Upper lobe of right lung (tissue), 1 donor: ENCODE measurements around the gene NKX3-2. TPM values are rescaled to one million over a fixed set of nuclear protein-coding genes. Genes with fewer than 3 reads are reported as not detected.

Experiments used
- ATAC-seq: fragments of 200-7000 bp; cut with Tn5 transposase; one replicate; pipeline ENCODE4 v1.9.1; 2020; ENCODE audit warnings: mild to moderate bottlenecking, moderate library complexity
- DNase-seq: peaks from one replicate; pipeline ENCODE4 v3.0.0-alpha.2; 2020
- H3K27ac ChIP-seq: fragments of 200-600 bp; one replicate; pipeline ENCODE4 v1.8.0; 2022
- H3K27me3 ChIP-seq: fragments of 200-600 bp; one replicate; pipeline ENCODE4 v1.8.0; 2022; ENCODE audit warnings: mild to moderate bottlenecking
- H3K36me3 ChIP-seq: fragments of 200-600 bp; one replicate; pipeline ENCODE4 v1.8.0; 2022
- H3K4me1 ChIP-seq: fragments of 200-600 bp; one replicate; pipeline ENCODE4 v1.8.0; 2022
- H3K4me3 ChIP-seq: fragments of 200-600 bp; one replicate; pipeline ENCODE4 v1.8.0; 2022; ENCODE audit warnings: mild to moderate bottlenecking
- H3K9me3 ChIP-seq: fragments of 200-600 bp; one replicate; pipeline ENCODE4 v1.8.0; 2022
- CTCF ChIP-seq: fragments of 200-600 bp; IDR thresholded peaks from one replicate; pipeline ENCODE4 v1.8.0; 2022; ENCODE audit warnings: antibody characterized with exemption
- intact Hi-C: fragments of 100-400 bp; cut with DNase I; formaldehyde crosslinking; loops from one replicate; pipeline ENCODE4 v1.11.0; 2022
- total RNA-seq: library from RNA; stranded (reverse); fragmentation: NEBNext Ultra II Directional; extraction: Animal tissue kit (Norgen Biotek cat#: 25700); gene quantifications from one replicate; pipeline ENCODE4 v1.2.1, GENCODE V29; 2021
- donor health status: DM: no; HTN: yes; CAD: no; lungs with severe emphysema.

NKX3-2 gene
- total RNA-seq, 1 donor from 2014 or later, result not detected

GRCh38 chr4:13527981-13528820 lies 16.1 kb downstream of the NKX3-2 start:
- H3K27ac ChIP-seq, result no peak overlapping the region
- intact Hi-C loops, result no loop called here
- DNase-seq, result no peak
- no peaks in the 10 kb centered on the region for H3K36me3 ChIP-seq
- TF ChIP-seq CTCF, result no peak
- H3K27me3 ChIP-seq, result peaks cover 99% of the 10 kb centered on the region
- H3K4me3 ChIP-seq, result no peak overlapping the region
- ATAC-seq, result peak; percentile 43
- peaks cover 7% of the 10 kb centered on the region for H3K4me1 ChIP-seq
- H3K9me3 ChIP-seq, result no peaks in the 10 kb centered on the region

- DNase-seq (no peak), ATAC-seq (no peak)
- H3K4me3 ChIP-seq, result no peak overlapping the region
- no peak overlapping the region for H3K27ac ChIP-seq
- no peaks in the 10 kb centered on the region for H3K36me3 ChIP-seq
- peaks cover 99% of the 10 kb centered on the region for H3K27me3 ChIP-seq
- intact Hi-C loops, result no loop called here
- H3K4me1 ChIP-seq, result peaks cover 13% of the 10 kb centered on the region
- TF ChIP-seq CTCF, result no peak
- H3K9me3 ChIP-seq, result no peaks in the 10 kb centered on the region
Observed at GRCh38 chr4:13527192-13527980, 16.9 kb downstream of the NKX3-2 start.

- Histone ChIP-seq H3K27ac (no peak overlapping the region), H3K4me1 (peaks cover 14% of the 10 kb centered on the region), H3K36me3 (no peaks in the 10 kb centered on the region), H3K27me3 (peaks cover 99% of the 10 kb centered on the region), H3K9me3 (no peaks in the 10 kb centered on the region), H3K4me3 (no peak overlapping the region)
- intact Hi-C loops, result no loop called here
- DNase-seq, result no peak
- no peak for TF ChIP-seq CTCF
- ATAC-seq, result no peak
Observed at GRCh38 chr4:13526658-13527057, 17.6 kb downstream of the NKX3-2 start.

- Histone ChIP-seq H3K27me3 (peaks cover 99% of the 10 kb centered on the region), H3K4me3 (no peak overlapping the region), H3K36me3 (no peaks in the 10 kb centered on the region), H3K4me1 (peaks cover 14% of the 10 kb centered on the region), H3K27ac (no peak overlapping the region), H3K9me3 (no peaks in the 10 kb centered on the region)
- no peak for DNase-seq
- intact Hi-C loops, result no loop called here
- no peak for TF ChIP-seq CTCF
- ATAC-seq, result no peak
Observed at GRCh38 chr4:13525606-13526281, 18.6 kb downstream of the NKX3-2 start.

GRCh38 chr4:13524504-13525243 lies 19.6 kb downstream of the NKX3-2 start:
- intact Hi-C loops, result no loop called here
- Histone ChIP-seq H3K27ac (no peak overlapping the region), H3K4me1 (peaks cover 14% of the 10 kb centered on the region), H3K27me3 (peaks cover 98% of the 10 kb centered on the region), H3K4me3 (no peak overlapping the region), H3K36me3 (no peaks in the 10 kb centered on the region), H3K9me3 (no peaks in the 10 kb centered on the region)
- no peak for DNase-seq
- no peak for TF ChIP-seq CTCF
- no peak for ATAC-seq
